IMR-90 (cell line): Measurements from ENCODE around the gene COX7A2L. TPM values are rescaled to one million over a fixed set of nuclear protein-coding genes. Genes with fewer than 3 reads are reported as not detected.

ENCODE experiments used
- ATAC-seq: fragments of 200-7000 bp; cut with Tn5 transposase; 2 replicates; pipeline ENCODE4 v1.9.1; 2020; ENCODE audit warnings: low read depth, mild to moderate bottlenecking, moderate library complexity
- BruUV-seq: library from RNA; stranded (reverse); fragments of 400-500 nt; replicated peaks from 2 replicates; lab custom pipeline; 2021; lab: Mats Ljungman, UMichigan
- CTCF ChIA-PET: fragments of 300-600 bp; formaldehyde crosslinking; extraction: SDS; loops from one replicate; lab custom pipeline; 2021; ENCODE audit warnings: antibody characterized with exemption; lab: Yijun Ruan, JAX
- POLR2A ChIA-PET: fragments of 300-600 bp; sonication (Branson Sonifier 250); formaldehyde crosslinking; loops from one replicate; lab custom pipeline; 2022; ENCODE audit warnings: antibody characterized with exemption; ENCODE audit not compliant: unreplicated experiment; lab: Charles Lee
- DNase-seq: peaks from one replicate; pipeline ENCODE4 v3.0.0; 2013
- H2AFZ ChIP-seq: replicated peaks from 2 replicates; pipeline ENCODE3; 2013; ENCODE audit warnings: low read length, mild to moderate bottlenecking; ENCODE audit not compliant: poor library complexity
- H2AK5ac ChIP-seq: 2 replicates; pipeline ENCODE4 v1.6.1; 2013; ENCODE audit warnings: low read depth, low read length, inconsistent platforms
- H2AK9ac ChIP-seq: replicated peaks from 2 replicates; pipeline ENCODE3; 2013; ENCODE audit warnings: mild to moderate bottlenecking, low read depth, low read length, moderate library complexity; ENCODE audit not compliant: poor library complexity
- H2BK120ac ChIP-seq: 2 replicates; pipeline ENCODE4 v1.6.1; 2013; ENCODE audit warnings: low read depth, low read length, inconsistent platforms
- H2BK15ac ChIP-seq: 3 replicates; pipeline ENCODE4 v1.6.1; 2013; ENCODE audit warnings: low read depth, low read length, inconsistent platforms
- H2BK20ac ChIP-seq: 2 replicates; pipeline ENCODE4 v1.6.1; 2013; ENCODE audit warnings: low read depth, mild to moderate bottlenecking, inconsistent platforms, low read length, moderate library complexity
- H2BK5ac ChIP-seq: 2 replicates; pipeline ENCODE4 v1.6.1; 2013; ENCODE audit warnings: mild to moderate bottlenecking, low read depth, low read length, inconsistent platforms; ENCODE audit not compliant: poor library complexity, severe bottlenecking
- H3K14ac ChIP-seq: replicated peaks from 2 replicates; pipeline ENCODE4 v1.6.1; 2013; ENCODE audit warnings: low read depth, low read length, inconsistent platforms
- H3K18ac ChIP-seq: 2 replicates; pipeline ENCODE4 v1.6.1; 2013; ENCODE audit warnings: low read depth, low read length, control low read depth
- H3K23ac ChIP-seq: 2 replicates; pipeline ENCODE4 v1.6.1; 2013; ENCODE audit warnings: low read depth, low read length, inconsistent platforms
- H3K27ac ChIP-seq: 2 replicates; pipeline ENCODE4 v1.5.1; 2013; ENCODE audit warnings: mild to moderate bottlenecking, control low read depth, low read length; ENCODE audit not compliant: insufficient read depth
- H3K27me3 ChIP-seq: 2 replicates; pipeline ENCODE4 v1.6.1; 2013; ENCODE audit warnings: low read length; ENCODE audit not compliant: control insufficient read depth, insufficient read depth
- H3K36me3 ChIP-seq: 2 replicates; pipeline ENCODE4 v1.6.1; 2013; ENCODE audit warnings: low read length, mixed read lengths; ENCODE audit not compliant: control insufficient read depth, insufficient read depth
- H3K4ac ChIP-seq: 2 replicates; pipeline ENCODE4 v1.6.1; 2013; ENCODE audit warnings: low read depth, low read length, inconsistent platforms
- H3K4me1 ChIP-seq: 2 replicates; pipeline ENCODE4 v1.6.1; 2013; ENCODE audit warnings: low read length, mixed read lengths; ENCODE audit not compliant: control insufficient read depth, insufficient read depth
- H3K4me2 ChIP-seq: 2 replicates; pipeline ENCODE4 v1.6.1; 2013; ENCODE audit warnings: low read depth, mild to moderate bottlenecking, control low read depth, low read length, moderate library complexity
- H3K4me3 ChIP-seq: 2 replicates; pipeline ENCODE4 v1.5.1; 2013; ENCODE audit warnings: low read depth, mild to moderate bottlenecking, control low read depth, low read length, moderate library complexity; ENCODE audit not compliant: insufficient read depth
- H3K56ac ChIP-seq: 2 replicates; pipeline ENCODE4 v1.6.1; 2013; ENCODE audit warnings: low read length, inconsistent platforms; ENCODE audit not compliant: insufficient read depth; ENCODE audit errors: extremely low read depth
- H3K79me1 ChIP-seq, 2 experiments: 2 replicates each; pipeline ENCODE4 v1.6.1; 2013; ENCODE audit warnings: low read length in 2 of 2, inconsistent platforms in 1 of 2, low read depth in 1 of 2
- H3K9ac ChIP-seq: 2 replicates; pipeline ENCODE4 v1.6.1; 2013; ENCODE audit warnings: low read depth, low read length, control low read depth
- H3K9me1 ChIP-seq: 2 replicates; pipeline ENCODE4 v1.6.1; 2013; ENCODE audit warnings: low read length, inconsistent platforms; ENCODE audit not compliant: insufficient read depth
- H3K9me3 ChIP-seq: 2 replicates; pipeline ENCODE4 v1.6.1; 2013; ENCODE audit warnings: low read length; ENCODE audit not compliant: control insufficient read depth, insufficient read depth
- H4K20me1 ChIP-seq: 2 replicates; pipeline ENCODE4 v1.6.1; 2013; ENCODE audit warnings: low read length, inconsistent platforms; ENCODE audit not compliant: insufficient read depth
- H4K5ac ChIP-seq: 2 replicates; pipeline ENCODE4 v1.6.1; 2013; ENCODE audit warnings: mild to moderate bottlenecking, low read depth, low read length, control low read depth
- H4K8ac ChIP-seq, 2 experiments: 2 replicates each; pipeline ENCODE4 v1.6.1; 2013; ENCODE audit warnings: low read depth in 2 of 2, low read length in 2 of 2, control low read depth in 1 of 2, inconsistent platforms in 1 of 2
- H4K91ac ChIP-seq: 2 replicates; pipeline ENCODE4 v1.6.1; 2013; ENCODE audit warnings: low read depth, low read length, inconsistent platforms; ENCODE audit not compliant: insufficient read depth
- CTCF ChIP-seq: conservative IDR thresholded peaks from 2 replicates; pipeline ENCODE4 v1.5.1; 2012; ENCODE audit warnings: mild to moderate bottlenecking, low read depth, low read length, improper control_type of control experiment
- MXI1 ChIP-seq: IDR thresholded peaks from 2 replicates; pipeline ENCODE4 v1.6.1; 2012; ENCODE audit warnings: low read depth, mild to moderate bottlenecking, low read length, moderate library complexity, borderline replicate concordance
- RAD21 ChIP-seq: IDR thresholded peaks from 2 replicates; pipeline ENCODE4 v1.6.1; 2012; ENCODE audit warnings: low read length, improper control_type of control experiment
- RCOR1 ChIP-seq: IDR thresholded peaks from 2 replicates; pipeline ENCODE4 v1.6.1; 2012; ENCODE audit warnings: mild to moderate bottlenecking, low read length, improper control_type of control experiment; ENCODE audit not compliant: insufficient replicate concordance
- SMC3 ChIP-seq: fragments of 150-350 bp; IDR thresholded peaks from 2 replicates; pipeline ENCODE4 v1.6.1; 2016; ENCODE audit warnings: low read depth, mild to moderate bottlenecking, antibody characterized with exemption, low read length, moderate library complexity
- WGBS, 2 experiments: methylation state at CpG; one replicate each; pipeline versions ENCODE4 v1.1.5 to v1.1.7; 2013; ENCODE audit warnings: missing lambda C conversion rate in 2 of 2; ENCODE audit not compliant: insufficient read length in 1 of 2; ENCODE audit errors: extremely low coverage in 2 of 2; 5-methylcytosine and 5-hydroxymethylcytosine counted together
- dilution Hi-C: fragments of 300-500 bp; cut with HindIII; formaldehyde crosslinking; loops from one replicate; pipeline ENCODE4 v1.14.3; 2018; ENCODE audit warnings: low sequenced_read_pairs; ENCODE audit not compliant: unreplicated experiment
- in situ Hi-C: fragments of 300-500 bp; cut with MboI; formaldehyde crosslinking; loops from 3 replicates; pipeline ENCODE4 v1.14.3; 2019; ENCODE audit warnings: low sequenced_read_pairs, inconsistent platforms, mixed read lengths
- intact Hi-C: fragments of 100-400 bp; cut with micrococcal nuclease; formaldehyde crosslinking; loops from 2 replicates; pipeline ENCODE4 v1.10.0; 2022
- polyA plus RNA-seq, 3 experiments: library from polyadenylated mRNA; depleted of rRNA; stranded (reverse); fragments of >200 nt; gene quantifications; 2 replicates each; pipeline ENCODE4 v1.2.3, GENCODE V29; 2012; ENCODE audit warnings: low replicate concordance in 1 of 3
- total RNA-seq: library from RNA; depleted of rRNA; stranded (reverse); fragments of >200 nt; gene quantifications from 2 replicates; pipeline ENCODE4 v1.2.3, GENCODE V29; 2012

The COX7A2L gene
- total and polyA plus RNA-seq, 2 of the 4 experiments (the other 2 are of a cell fraction): 123 to 132 TPM

DNA sequence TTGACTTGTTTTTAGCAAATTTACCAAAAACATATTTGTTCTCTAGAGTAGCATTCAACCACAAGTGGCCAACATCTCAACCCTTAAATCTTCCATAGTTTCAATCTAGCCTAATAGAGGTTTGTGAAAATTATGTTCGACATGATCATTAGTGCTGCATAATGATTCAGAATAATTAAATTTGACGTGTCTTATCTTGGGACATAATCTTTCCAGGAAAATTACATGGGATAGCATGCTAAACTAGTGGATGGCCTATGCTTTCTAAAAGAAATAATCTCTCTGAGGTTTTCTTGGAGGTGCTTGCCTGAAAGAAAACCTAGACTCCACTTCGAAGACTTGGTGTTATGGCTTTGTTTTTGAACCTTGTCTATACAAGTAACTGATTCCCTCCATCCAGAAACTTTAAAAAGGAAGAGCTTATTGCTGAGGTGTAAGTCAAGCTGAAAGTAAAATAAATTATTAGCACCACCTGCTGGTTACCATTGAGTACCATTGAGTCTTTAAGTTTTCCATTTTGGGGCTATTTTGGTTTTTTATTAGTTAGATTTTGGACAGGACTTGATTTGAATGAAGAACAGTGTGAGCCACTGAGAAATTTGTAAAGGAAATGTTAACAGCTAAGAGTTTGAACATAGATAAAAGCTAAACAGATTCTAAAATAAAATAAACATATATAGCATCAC, 32.7 kb downstream of the COX7A2L start:
- no peak overlapping the region for H3K27ac ChIP-seq
- no peak overlapping the region for H2BK20ac ChIP-seq
- dilution Hi-C loops (no loop called here), intact Hi-C loops (loop anchor here (1.0 to 10.0 kb wide), 2 partner anchors 232 to 463 kb away; no protein-coding TSS in a partner anchor), in situ Hi-C loops (loop anchor here (10.0 kb wide), 1 partner anchor 473 kb away; no protein-coding TSS in a partner anchor)
- no peak overlapping the region for H3K18ac ChIP-seq
- no peak overlapping the region for H3K23ac ChIP-seq
- no peak overlapping the region for H4K91ac ChIP-seq
- no peak overlapping the region for H2BK5ac ChIP-seq
- no peak overlapping the region for H2AK9ac ChIP-seq
- H3K36me3 ChIP-seq: peaks cover 16% of the 10 kb centered on the region
- H3K9ac ChIP-seq: no peak overlapping the region
- H2AK5ac ChIP-seq: no peak overlapping the region
- WGBS, 2 experiments: no CpG with 5 or more reads among the region's 3 CpGs
- no peak overlapping the region for H3K14ac ChIP-seq
- POLR2A ChIA-PET: no interaction called here
- no peak overlapping the region for H2BK15ac ChIP-seq
- no peak overlapping the region for H3K56ac ChIP-seq
- no TSS peak for BruUV-seq
- H3K4me1 ChIP-seq: no peaks in the 10 kb centered on the region; the same call in 1 of the 2 replicates
- no peak overlapping the region for H3K4me3 ChIP-seq
- H3K79me1 ChIP-seq: peaks cover 0 to 17% of the 10 kb centered on the region in 2 experiments; a peak in 3 of 4 replicates
- H3K27me3 ChIP-seq: no peaks in the 10 kb centered on the region
- no peaks in the 10 kb centered on the region for H3K9me3 ChIP-seq
- H2BK120ac ChIP-seq: no peak overlapping the region
- ATAC-seq (peak; percentile 56; the same call in 1 of the 2 replicates), DNase-seq (peak; percentile 57)
- no peaks in the 10 kb centered on the region; the same call in 1 of the 2 replicates for H3K9me1 ChIP-seq
- no peaks in the 10 kb centered on the region for H4K20me1 ChIP-seq
- no peak overlapping the region for H4K8ac ChIP-seq
- CTCF ChIA-PET: interaction anchor here (0.8 to 1.5 kb wide), 7 partner anchors 11 to 471 kb away, joined by 3 read pairs; no protein-coding TSS in a partner anchor
- H4K5ac ChIP-seq: no peak overlapping the region
- H3K4ac ChIP-seq: no peak overlapping the region
- H2AFZ ChIP-seq: no peak overlapping the region
- H3K4me2 ChIP-seq: no peak overlapping the region
- TF ChIP-seq CTCF (peak; percentile 58), RCOR1 (no peak), SMC3 (peak; percentile 66), MXI1 (no peak), RAD21 (peak; percentile 57)
